Epithelial cell of proximal tubule (primary cell): ENCODE measurements around the gene ATP5F1C. TPM values are rescaled to one million over a fixed set of nuclear protein-coding genes. Genes with fewer than 3 reads are reported as not detected.
"Not testable (repeated sequence)": the region's sequence is repeated elsewhere in the genome, so short reads cannot be mapped to it uniquely, and the experiment has no call there.

Experiments used
- DNase-seq: peaks from one replicate; pipeline ENCODE4 v3.0.0-alpha.2; 2011; ENCODE audit warnings: low read depth
- H3K4me3 ChIP-seq: 2 replicates; pipeline ENCODE4 v1.5.1; 2011; ENCODE audit warnings: low read depth, mild to moderate bottlenecking, low read length
- total RNA-seq: library from RNA; depleted of rRNA; stranded (reverse); fragments of >200 nt; gene quantifications from 2 replicates; pipeline ENCODE4 v1.2.3, GENCODE V29; 2015
- TF ChIP-seq, protein P1 (sequence below): conservative IDR thresholded peaks from 2 replicates; pipeline ENCODE4 v1.5.1; 2012; ENCODE audit warnings: low read depth, mild to moderate bottlenecking, low read length

The ATP5F1C gene
- total RNA-seq, 1 donor from 2014 or later, result 285 TPM

DNA sequence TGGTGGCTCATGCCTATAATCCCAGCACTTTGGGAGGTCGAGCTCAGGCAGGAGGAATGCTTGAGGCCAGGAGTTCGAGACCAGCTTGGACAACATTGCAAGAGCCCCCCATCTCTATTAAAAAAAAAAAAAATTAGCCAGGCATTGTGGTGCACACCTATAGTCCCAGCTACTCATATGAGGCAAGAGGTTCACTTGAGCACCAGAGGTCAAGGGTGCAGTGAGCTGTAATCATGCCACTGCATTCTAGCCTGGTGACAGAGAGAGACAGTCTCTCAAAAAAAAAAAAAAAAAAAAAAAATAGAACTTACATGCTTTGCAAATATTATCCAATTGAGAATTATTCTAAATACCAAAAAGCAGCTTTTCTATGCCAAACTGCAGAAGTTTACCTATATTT is 11.2 kb upstream of the ATP5F1C start:
- H3K4me3 ChIP-seq, result no peak overlapping the region
- TF ChIP-seq, protein P1, sequence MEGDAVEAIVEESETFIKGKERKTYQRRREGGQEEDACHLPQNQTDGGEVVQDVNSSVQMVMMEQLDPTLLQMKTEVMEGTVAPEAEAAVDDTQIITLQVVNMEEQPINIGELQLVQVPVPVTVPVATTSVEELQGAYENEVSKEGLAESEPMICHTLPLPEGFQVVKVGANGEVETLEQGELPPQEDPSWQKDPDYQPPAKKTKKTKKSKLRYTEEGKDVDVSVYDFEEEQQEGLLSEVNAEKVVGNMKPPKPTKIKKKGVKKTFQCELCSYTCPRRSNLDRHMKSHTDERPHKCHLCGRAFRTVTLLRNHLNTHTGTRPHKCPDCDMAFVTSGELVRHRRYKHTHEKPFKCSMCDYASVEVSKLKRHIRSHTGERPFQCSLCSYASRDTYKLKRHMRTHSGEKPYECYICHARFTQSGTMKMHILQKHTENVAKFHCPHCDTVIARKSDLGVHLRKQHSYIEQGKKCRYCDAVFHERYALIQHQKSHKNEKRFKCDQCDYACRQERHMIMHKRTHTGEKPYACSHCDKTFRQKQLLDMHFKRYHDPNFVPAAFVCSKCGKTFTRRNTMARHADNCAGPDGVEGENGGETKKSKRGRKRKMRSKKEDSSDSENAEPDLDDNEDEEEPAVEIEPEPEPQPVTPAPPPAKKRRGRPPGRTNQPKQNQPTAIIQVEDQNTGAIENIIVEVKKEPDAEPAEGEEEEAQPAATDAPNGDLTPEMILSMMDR, result no peak
- no peak for DNase-seq

DNA sequence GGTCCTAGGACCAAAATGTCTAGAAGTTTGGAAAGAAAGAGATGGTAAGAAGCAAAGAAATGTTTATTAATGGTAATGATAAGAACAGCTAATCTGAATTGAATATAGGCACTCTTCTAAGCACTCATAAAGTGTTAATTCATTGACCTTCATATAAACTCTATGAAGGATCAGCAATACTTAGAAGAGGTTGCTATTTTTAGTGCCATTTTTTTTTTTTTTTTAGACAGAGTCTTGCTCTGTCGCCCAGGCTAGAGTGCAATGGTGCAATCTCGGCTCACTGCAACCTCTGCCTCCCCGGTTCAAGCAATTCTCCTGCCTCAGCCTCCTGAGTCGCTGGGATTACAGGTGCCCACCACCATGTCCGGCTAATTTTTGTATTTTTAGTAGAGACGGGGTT is 5.8 kb upstream of the ATP5F1C start:
- DNase-seq, result not testable (repeated sequence)

DNA sequence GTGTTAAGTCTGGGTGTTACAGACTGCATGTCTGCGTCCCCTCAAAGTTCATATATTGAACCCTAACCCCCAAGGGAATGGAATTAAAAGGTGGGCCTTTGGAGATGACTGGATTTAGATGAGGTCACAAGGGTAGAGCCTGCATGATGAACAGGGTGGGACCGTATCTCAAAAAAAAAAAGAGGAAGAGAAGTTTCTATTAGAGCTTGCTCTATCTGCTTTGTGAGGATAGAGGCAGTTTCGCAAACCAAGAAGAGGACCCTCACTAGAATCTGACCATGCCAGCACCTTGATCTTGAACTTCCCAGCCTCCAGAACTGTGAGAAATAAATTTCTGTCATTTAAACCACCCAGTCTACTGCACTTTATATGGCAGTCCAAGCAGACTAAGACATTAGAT is 1.5 kb upstream of the ATP5F1C start:
- DNase-seq, result no peak
- TF ChIP-seq, protein P1, result no peak
- peak overlapping the region; percentile 96 for H3K4me3 ChIP-seq

More for the DNA sequence above, 5.8 kb upstream of the ATP5F1C start:
- H3K4me3 ChIP-seq, result not testable (repeated sequence)

DNA sequence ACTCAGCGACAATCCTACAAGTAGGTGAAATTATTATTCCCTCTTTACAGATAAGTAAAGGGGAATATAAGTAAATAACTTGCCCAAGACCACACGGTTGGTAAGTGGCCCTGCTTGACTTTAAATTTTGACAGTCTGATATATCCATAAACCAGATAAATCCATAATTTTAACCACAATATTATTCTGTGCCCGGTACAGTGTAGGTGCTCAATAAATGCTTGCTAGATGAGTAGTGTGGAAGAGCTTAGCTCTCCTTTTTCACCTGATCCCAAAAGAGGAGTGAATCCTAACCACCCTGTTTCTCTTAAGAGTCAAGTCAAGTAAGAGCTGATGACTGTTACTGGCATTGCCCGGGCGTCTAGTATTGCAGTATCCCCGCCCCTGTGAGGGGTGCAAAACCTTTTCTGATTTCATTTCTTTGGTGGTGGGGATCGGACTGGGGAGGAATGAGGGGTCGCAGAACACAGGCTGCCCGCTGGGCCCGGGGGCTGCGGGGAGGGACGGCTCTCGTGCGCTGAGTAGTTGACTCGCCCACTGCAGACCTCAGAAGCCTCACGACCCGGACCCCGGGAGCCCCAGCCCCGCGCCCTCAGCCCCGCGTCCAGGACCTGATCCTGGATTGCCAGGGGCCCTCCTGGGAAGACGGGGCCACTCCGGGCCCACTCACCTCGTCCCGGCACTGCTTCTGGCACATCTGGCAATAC is 674 bp upstream of the ATP5F1C start:
- H3K4me3 ChIP-seq, result peak overlapping the region; percentile 96
- TF ChIP-seq, protein P1, result no peak
- no peak for DNase-seq

DNA sequence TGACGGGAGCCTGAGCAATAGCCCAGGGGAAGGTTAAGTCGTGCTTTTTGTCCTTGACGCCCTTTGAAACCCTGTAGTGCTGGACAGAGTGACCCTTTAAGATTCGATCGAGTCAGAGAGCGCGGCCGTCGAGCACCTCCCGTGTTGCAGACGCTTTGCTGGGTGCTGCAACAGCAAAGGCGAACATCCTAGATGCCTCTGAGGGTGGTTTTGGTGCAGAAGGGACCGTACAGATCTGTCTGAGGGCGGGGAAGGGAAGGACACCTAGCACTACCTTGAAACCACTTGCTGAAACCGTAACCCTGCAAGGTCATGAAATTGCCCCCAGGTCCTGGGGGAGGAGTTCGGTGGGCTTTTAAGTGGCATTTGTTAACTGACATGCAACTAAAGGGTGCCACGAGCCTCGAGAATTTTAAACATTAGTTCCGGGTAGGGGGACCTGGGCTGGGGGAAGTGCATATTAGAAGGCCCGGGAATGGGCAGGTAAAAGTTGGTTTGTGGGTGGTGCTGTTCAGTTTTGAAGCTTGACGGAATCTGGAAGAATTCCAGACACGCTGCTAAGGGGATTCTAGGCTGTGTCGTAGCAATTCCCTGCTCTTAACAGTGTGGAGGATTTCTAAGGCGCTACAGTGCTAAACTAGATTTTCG is 786 bp downstream of the ATP5F1C start:
- DNase-seq, result no peak
- peak overlapping the region; percentile 96 for H3K4me3 ChIP-seq
- TF ChIP-seq, protein P1, result no peak

DNA sequence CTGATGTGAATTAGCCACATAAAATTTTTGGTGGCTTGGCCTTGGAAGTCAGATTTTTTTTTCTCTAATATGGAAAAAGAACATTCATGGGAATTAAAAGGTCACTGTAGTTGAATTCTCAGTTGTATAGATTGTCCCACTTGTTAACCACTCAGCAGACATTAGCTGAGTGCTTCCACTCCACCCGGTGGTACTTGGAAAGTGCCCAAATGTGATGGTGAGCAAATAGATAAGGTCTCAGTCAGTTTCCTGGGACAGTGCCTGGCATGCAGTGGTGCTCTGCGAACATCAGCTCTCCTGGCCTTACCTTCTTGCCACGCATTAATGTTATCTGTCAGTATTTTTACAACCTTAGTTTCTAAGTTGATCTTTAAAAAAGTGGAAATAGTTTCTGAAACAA is 1.4 kb downstream of the ATP5F1C start:
- no peak for DNase-seq
- TF ChIP-seq, protein P1, result no peak
- H3K4me3 ChIP-seq, result peak overlapping the region; percentile 96

DNA sequence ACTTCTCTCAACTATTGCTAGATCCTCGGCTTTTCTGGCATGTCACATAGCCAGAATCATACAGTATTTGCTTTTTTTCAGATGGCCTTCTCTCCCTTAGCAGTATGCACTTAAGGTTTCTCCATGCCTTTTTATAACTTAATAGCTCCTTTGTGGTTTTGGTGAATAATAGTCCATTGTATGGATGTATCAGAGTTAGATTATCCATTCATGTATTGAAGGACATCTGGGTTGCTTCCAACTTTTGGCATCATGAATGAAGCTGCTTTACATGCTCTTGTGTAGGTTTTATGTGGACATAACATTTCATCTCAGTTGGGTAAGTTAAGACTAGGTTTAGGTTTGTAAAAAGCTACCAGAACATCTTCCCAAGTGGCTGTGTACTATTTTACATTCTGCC is 4.6 kb downstream of the ATP5F1C start:
- TF ChIP-seq, protein P1, result no peak
- H3K4me3 ChIP-seq, result no peak overlapping the region
- no peak for DNase-seq
